Right ventricle myocardium inferior (tissue), 1 donor: ENCODE data around the gene LRRC9. TPM values are rescaled to one million over a fixed set of nuclear protein-coding genes. Genes with fewer than 3 reads are reported as not detected.
"Not testable (repeated sequence)": the region's sequence is repeated elsewhere in the genome, so short reads cannot be mapped to it uniquely, and the experiment has no call there.

ENCODE experiments used
- ATAC-seq: fragments of 200-7000 bp; cut with Tn5 transposase; one replicate; pipeline ENCODE4 v1.9.1; 2020; ENCODE audit warnings: mild to moderate bottlenecking, moderate library complexity
- DNase-seq: peaks from one replicate; pipeline ENCODE4 v3.0.0; 2021; ENCODE audit errors: missing footprints
- intact Hi-C: fragments of 100-400 bp; cut with DNase I; formaldehyde crosslinking; loops from one replicate; pipeline ENCODE4 v1.11.0; 2022
- total RNA-seq: library from RNA; stranded (reverse); fragmentation: NEBNext Ultra II Directional; extraction: Animal tissue kit (Norgen Biotek cat#: 25700); gene quantifications from one replicate; pipeline ENCODE4 v1.2.1, GENCODE V29; 2021
- donor health status: DM: no; HTN: yes; CAD: no; lungs with severe emphysema.

The LRRC9 gene
- total RNA-seq, 1 donor from 2014 or later = 0.19 TPM

- intact Hi-C loops = loop anchor here (5.0 kb wide), 2 partner anchors 92 to 888 kb away; partner anchors contain the start of genes SLC38A6 and TRMT5
- no peak for ATAC-seq
- DNase-seq = no peak
Observed at GRCh38 chr14:60094306-60094897, 174.5 kb downstream of the LRRC9 start.

- intact Hi-C loops = no loop called here
- DNase-seq (no peak), ATAC-seq (no peak)
Observed at GRCh38 chr14:60095231-60095630, 175.3 kb downstream of the LRRC9 start.

GRCh38 chr14:60095781-60096450 lies 176.0 kb downstream of the LRRC9 start:
- ATAC-seq (no peak), DNase-seq (no peak)
- intact Hi-C loops = no loop called here

GRCh38 chr14:60097974-60098373 lies 178.0 kb downstream of the LRRC9 start:
- intact Hi-C loops = no loop called here
- no peak for DNase-seq

GRCh38 chr14:60099855-60100254 lies 179.9 kb downstream of the LRRC9 start:
- DNase-seq, intact Hi-C loops, ATAC-seq: not testable (repeated sequence)

More at GRCh38 chr14:60097974-60098373, 178.0 kb downstream of the LRRC9 start:
- ATAC-seq = no peak

GRCh38 chr14:60101786-60102185 lies 181.8 kb downstream of the LRRC9 start:
- intact Hi-C loops = no loop called here
- DNase-seq (no peak), ATAC-seq (peak; percentile 50)

GRCh38 chr14:60102389-60102788 lies 182.4 kb downstream of the LRRC9 start:
- intact Hi-C loops = no loop called here
- DNase-seq (no peak), ATAC-seq (no peak)

- no peak for DNase-seq
- intact Hi-C loops = no loop called here
- ATAC-seq = no peak
Observed at GRCh38 chr14:60106339-60106738, 186.4 kb downstream of the LRRC9 start.

- no peak for ATAC-seq
- no peak for DNase-seq
- intact Hi-C loops = no loop called here
Observed at GRCh38 chr14:60107477-60107876, 187.5 kb downstream of the LRRC9 start.

GRCh38 chr14:60111732-60112131 lies 191.8 kb downstream of the LRRC9 start:
- ATAC-seq (no peak), DNase-seq (no peak)
- intact Hi-C loops = no loop called here

Other genes with a start within 250 kb of the LRRC9 start
- gene RTN1, start 49.4 kb upstream of the LRRC9 start, total RNA-seq = 1.6 TPM
- 23.5 TPM for gene PCNX4, start 171.8 kb downstream of the LRRC9 start, total RNA-seq
- gene DHRS7, start 245.3 kb downstream of the LRRC9 start, total RNA-seq = 34.6 TPM